GM04504 (cell line): Measurements from ENCODE around the gene C2orf42.
"Not testable (repeated sequence)": the region's sequence is repeated elsewhere in the genome, so short reads cannot be mapped to it uniquely, and the experiment has no call there.

Experiments used
- DNase-seq: peaks from one replicate; pipeline ENCODE4 v3.0.0-alpha.2; 2012; ENCODE audit warnings: low read depth

C2orf42 gene

DNA sequence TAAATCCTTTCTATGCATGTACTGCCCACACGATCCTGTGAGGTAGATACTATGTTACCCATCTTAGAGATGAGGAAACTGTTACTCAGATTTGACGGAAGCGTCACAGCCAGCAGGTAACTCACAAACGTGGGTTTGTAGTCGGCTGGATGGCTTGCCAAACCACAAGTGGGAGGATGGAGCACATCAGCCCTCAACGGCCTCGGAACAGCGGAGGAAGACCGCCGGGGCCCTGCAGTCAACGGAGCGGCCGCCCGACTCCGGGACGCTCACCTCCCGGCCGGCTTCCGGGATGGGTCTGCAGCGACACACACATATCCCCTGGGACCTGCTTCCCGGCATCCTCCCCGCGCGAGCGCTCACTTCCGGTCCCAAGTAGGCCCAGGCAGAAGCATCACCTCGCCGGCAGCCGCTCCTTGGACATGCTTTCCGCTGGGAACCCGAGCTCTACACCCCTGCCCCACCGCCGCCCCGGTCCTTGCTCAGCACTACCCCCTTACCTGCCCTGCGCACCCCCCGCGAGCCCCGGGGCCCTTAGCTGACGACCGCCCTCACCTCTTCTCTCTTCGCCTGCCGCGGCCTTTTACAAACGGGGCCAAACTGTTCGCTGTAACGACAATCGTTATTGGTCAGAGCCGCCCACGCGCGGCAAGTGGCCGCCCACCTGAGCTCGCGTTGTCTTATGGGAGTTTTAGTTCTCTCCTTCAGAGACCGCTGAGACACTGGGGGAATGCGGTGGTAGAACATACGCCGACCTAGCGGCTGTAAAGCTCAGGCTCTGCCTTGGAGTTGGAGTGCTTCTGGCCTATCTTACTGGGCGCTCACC, at the start of gene C2orf42:
Gene C2orf42, minus strand, starts transcription at position 602 of the 826 bp plus-strand sequence. CDS start 9,034 bp downstream, outside the sequence.
- peak; percentile 93 for DNase-seq

- DNase-seq, result no peak
These were observed 49.8 kb upstream of the C2orf42 start for GRCh38 chr2:70240599-70240998.

- no peak for DNase-seq
These were observed 43.1 kb upstream of the C2orf42 start for GRCh38 chr2:70233926-70234325.

DNA sequence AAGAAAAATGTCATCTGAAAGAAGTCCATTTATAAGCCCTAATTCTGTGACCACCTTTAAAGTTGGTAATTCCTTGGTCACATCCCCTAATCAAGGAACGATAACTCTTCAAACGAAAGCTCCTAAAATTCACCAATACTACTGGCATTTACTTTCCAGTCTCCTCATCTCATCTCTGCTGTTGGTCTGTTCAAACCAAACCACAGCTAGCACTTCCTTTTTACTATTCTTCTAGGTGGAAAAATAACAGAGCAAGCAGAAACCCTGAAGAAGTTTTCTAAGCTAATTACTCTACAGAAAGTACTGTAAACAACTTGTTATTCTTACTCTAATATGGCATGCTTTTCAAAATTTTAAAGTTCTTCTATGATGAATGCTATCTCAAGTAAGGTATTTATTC, 36.0 kb upstream of the C2orf42 start:
- no peak for DNase-seq

DNA sequence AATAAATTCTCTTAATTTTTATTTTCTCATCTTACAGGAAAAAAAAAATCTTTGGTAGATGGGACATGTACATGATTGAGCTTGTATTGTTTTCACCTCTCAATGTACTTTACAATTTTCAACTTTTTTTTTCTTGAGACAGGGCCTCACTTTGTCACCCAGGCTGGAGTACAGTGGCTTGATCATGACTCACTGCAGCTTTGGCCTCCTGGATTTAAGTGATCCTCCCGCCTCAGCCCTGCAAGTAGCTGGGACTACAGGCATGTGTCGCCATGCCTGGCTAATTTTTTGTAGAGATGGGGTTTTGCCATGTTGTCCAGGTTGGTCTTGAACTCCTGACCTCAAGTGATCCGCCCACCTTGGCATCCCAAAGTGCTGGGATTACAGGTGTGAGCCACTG, 32.5 kb upstream of the C2orf42 start:
- DNase-seq, result not testable (repeated sequence)

DNA sequence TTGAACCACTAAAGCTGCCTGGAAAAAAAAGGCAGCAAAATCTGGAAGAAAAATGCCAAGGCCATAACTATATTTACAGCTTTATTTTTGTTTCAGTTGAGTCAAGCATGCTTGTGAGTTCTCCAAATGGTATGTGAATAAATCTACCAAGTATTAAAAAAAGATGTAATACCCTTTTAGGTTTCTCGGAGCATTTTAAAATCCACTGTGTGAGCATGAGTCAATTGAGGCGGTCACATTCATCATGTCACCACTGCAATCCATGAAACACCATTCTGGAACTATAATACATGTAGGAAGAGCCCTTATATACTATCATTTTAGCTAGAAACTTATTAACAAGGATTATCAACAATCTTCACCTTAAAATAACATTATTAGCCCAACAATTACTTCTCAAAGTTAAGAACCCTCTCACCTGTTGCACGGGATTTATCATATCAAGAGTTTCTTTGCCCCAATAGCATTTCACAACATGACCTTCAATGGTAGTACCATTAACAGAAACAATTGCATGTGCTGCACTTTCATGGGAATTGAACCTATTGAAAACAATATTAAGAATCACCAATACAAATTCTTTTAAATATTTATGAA, 24.2 kb upstream of the C2orf42 start:
- peak; percentile 85 for DNase-seq

DNA sequence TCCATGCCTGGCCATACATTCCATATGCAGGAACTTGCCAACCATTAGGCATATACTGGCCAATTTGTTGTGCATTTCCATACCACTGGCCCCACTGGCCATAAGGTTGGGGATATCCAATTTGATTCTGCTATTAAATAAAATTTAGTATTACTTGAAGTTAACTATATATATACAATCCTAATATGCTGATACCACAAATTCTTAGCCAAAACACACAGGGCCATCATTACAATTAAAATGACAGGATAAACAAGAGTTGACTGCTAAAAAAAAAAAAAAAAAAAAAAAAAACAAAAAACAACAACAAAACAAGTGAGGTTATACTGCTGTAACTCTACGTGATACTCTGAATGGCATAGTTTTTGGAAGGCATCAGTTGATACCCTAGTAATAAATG, 23.5 kb upstream of the C2orf42 start:
- no peak for DNase-seq

DNA sequence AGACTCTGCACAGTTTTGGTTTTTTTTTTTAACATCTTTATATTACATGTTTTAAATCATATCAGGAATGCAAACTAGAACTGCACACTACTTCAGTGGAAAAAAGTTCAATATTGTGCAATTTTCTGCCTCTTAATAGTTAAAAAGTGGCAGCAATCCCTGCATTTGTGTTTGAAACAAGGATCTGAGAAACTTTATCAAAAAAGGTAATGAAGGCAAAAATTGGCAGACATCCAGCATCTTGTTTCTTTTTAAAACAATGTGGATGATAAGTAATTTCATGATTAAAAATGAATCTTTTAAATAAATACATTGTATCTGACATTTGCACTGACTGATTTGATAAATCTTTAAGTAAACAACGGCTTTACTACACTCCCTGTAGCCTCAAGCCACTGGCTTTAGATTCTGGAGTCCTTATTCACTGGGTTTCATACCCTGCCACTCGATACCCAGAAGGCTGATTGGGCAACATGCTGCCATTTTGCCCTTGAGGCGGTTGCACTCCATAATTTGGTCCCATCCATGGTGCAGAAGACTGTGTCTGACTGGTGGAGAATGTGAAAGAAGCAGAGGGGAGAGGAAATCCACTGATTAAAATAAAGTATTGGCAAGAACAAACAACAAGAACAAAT, 21.6 kb upstream of the C2orf42 start:
- no peak for DNase-seq

GRCh38 chr2:70211595-70211994, 20.8 kb upstream of the C2orf42 start:
- DNase-seq, result no peak

DNA sequence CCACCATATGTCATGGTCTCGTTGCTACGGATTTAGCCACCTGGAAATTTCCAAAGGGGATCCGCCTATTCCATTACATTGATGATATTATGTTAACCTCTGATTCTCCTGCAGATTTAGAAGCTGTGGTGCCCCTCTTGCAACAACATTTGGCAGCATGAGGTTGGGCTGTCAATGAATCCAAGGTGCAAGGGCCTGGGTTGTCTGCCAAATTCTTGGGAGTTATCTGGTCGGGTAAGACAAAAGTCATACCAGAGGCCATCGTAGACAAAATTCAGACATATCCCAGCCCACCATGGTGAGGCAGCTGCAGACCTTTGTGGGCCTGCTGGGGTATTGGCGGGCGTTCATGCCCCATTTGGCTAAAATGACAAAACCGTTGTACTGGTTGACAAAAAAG, 13.6 kb upstream of the C2orf42 start:
- DNase-seq, result no peak

- DNase-seq, result no peak
These were observed 12.3 kb upstream of the C2orf42 start for GRCh38 chr2:70203086-70203485.

DNA sequence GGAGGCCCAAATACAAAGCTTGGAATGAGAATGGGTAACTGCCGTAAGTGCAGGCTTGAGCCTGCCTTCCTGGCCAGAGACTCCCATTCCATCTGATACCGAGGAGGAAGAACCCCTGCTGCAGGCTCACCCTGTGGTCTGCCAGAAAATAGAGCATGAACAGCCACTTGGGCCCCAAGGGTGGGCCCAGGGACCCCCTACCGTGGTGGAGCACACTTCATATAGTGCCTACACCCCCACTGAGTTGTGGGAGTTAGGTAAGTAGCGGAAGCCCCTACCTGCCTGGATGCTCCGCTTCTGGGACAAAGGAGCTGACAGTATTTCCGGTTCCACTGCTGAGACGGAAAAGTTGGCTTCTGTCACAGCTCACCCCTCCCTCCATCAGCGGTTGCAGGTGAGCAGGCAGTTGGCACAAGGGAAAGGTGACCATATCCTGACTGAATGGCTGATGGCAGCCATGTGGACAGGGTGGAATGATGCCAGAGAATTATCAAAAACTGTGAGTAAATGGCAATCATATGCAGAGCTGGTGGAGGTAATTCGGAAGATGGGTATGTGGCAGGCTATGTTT, 11.5 kb upstream of the C2orf42 start:
- DNase-seq, result no peak

GRCh38 chr2:70201831-70202230, 11.0 kb upstream of the C2orf42 start:
- DNase-seq, result no peak

- no peak for DNase-seq
These were observed 10.5 kb upstream of the C2orf42 start for GRCh38 chr2:70201225-70201768.

DNA sequence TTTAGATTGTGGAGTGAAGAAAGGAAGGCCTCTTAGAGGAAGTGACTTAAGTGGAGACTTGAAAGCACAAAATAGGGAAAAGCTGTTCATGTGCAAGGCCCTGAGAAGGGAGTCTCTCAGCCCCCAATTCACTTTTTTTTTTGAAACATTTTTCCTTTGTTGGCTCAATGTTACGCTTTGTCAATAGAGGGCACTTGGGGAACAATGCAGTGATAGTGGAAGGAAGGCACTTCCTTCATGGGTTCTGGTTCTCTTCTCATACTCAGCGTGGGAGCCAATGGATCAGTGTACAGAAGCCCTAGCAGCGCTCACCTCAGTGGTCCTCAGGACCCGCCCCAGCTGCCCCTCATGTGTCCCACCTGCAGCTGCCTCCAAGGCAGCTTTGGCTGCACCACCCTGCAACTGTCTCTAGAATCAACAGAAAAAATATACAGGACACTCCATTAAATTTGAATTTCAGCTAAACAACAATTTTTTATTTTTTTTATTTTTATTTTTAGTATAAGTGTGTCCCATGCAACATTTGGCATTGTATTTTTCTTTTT, 8.6 kb upstream of the C2orf42 start:
- DNase-seq, result no peak

DNA sequence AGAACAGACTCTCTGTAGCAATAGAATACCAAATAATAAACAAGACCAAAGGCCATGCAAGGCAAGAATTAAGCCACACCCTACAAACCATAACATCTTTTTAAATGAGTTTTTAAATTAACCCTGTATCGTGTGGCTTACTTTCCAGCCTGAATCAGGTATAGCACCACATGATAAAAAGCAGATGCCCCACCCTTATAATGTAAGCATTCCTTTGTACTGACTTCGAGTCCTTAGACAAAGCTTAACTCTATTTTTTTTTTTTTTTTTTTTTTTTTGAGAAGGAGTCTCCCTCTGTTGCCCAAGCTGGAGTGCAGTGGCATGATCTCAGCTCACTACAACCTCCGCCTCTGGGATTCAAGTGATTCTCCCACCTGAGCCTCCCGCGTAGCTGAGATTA, 1.7 kb upstream of the C2orf42 start:
- DNase-seq, result no peak

DNA sequence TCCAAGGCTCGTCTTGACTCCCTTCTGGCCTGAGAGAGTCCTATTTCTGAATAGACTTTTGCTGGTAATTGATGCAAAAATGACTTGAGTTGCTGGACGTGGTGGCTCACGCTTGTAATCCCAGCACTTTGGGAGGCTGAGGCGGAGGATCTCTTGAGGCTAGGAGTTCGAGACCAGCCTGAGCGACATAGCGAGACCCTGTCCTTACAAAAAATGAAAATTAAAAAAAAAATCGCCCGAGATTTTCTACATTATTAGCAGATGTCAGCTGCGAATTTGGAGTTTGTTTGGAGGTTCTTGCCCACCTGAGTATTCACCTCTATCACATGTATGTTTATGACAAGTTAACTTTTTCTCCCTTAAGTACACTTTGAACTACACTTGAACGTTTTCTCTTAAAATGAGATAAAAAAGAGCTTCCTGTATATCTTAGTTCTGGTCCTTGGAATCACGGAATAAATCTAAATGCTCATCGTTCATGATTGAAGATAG, 471 bp upstream of the C2orf42 start:
- no peak for DNase-seq

DNA sequence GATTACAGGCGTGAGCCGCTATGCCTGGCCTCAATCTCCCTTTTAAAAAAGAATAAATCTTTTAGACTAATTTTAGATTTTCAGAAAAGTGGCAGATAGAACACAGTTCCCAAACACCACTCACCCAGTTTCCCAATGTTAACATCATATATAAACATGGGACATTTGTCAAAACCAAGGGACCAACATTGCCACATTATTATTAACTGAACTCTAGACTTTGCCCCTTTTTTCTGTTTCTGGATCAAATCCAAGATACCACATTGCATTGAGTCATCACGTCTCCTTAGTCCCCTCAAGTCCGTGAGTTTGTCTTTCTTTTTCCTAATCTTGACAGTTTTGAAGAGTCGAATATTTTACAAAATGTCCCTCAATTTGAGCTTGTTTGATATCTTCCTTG, 2.4 kb downstream of the C2orf42 start:
- no peak for DNase-seq

- not testable (repeated sequence) for DNase-seq
These were observed 3.6 kb downstream of the C2orf42 start for GRCh38 chr2:70187170-70187569.

DNA sequence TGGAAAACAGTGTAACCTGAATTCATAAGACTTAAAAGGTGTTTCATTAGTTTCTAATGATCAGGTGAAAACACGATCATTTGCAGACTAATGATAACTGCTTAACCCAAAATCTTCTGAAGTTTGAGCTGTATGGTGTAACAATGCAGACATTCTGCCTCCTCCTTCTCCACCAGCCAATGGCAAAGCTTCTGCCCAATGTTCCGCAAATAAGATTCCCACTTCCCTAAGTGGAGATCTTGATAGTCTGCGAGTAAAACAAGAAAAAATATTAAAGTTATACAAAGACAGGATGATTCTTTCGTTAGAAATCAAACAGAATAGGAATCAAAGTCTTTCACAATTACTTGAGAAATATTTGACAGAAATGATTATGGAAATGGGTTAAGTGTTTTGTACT, 8.1 kb downstream of the C2orf42 start:
- no peak for DNase-seq

DNA sequence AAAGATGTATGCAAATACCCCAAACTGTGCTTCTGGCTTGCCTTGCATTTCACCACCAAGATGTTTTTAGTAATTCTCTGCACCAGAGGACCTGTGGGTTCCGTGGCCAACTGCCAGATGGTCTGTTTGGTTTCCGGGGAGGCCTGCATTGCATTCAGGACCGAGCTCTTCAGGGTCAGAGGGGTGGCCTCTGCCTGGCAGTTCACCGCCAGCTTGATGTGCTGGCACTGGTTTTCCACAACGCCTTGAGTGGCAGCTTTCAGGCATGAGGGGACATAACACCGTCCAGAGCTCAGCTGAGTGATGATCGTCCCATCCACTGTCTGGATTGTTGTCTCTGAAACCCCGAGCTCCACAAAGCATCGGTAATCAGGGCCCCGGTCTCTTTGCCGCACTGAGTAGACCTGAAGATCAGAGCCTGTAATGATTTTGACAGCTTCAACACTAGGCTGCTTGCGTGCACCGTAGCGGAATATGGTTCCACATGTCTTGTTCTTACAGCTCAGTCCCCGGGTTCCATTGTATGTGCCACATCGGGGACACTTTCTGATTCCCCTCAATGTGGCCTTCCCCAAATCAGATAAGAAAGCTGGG, 9.4 kb downstream of the C2orf42 start:
- DNase-seq, result no peak

GRCh38 chr2:70173520-70173919, 17.3 kb downstream of the C2orf42 start:
- no peak for DNase-seq
